Small intestine (tissue), 4 donors: ENCODE data around the gene ACOX1. TPM values are rescaled to one million over a fixed set of nuclear protein-coding genes. Genes with fewer than 3 reads are reported as not detected.

ENCODE experiments used
- polyA plus RNA-seq, 4 donors: library from polyadenylated mRNA; stranded (reverse) in 3 of 4; unstranded in 1 of 4; fragments of 200-250 nt in 3 of 4; fragments of 120-200 nt in 1 of 4; gene quantifications; one replicate each; pipeline versions ENCODE4 v1.2.1 to v1.2.3, GENCODE V29; 2013
- donor health status: healthy with polysubstance abuse.
- donor health status: Bipolar disorder and iron deficiency.
- donor health status: healthy.

ACOX1 gene
- polyA plus RNA-seq, 4 donors: 20.6 to 111 (median 62.5) TPM

Other genes with a start within 250 kb of the ACOX1 start
- 100 to 1,000 TPM in 1 of 4 donors, 10 to 100 TPM in 3; 43.4 to 116 (median 81.4) TPM for gene GALK1, start 214.0 kb downstream of the ACOX1 start, polyA plus RNA-seq
- gene UNK, start 194.4 kb downstream of the ACOX1 start, polyA plus RNA-seq: 10 to 100 TPM in 3 of 4 donors, 1 to 10 TPM in 1; 8.9 to 34.3 (median 16.3) TPM
- gene UNC13D, start 134.8 kb downstream of the ACOX1 start, polyA plus RNA-seq: 10 to 100 TPM in 2 of 4 donors, 1 to 10 TPM in 2; 8.1 to 40.3 (median 12.6) TPM
- gene WBP2, start 123.8 kb downstream of the ACOX1 start, polyA plus RNA-seq: 100 to 1,000 TPM in 2 of 4 donors, 10 to 100 TPM in 2; 68.4 to 121 (median 99.8) TPM
- gene TRIM47, start 100.6 kb downstream of the ACOX1 start, polyA plus RNA-seq: 10 to 100 TPM in 3 of 4 donors, 1 to 10 TPM in 1; 4.9 to 63.3 (median 43.8) TPM
- gene TRIM65, start 82.2 kb downstream of the ACOX1 start, polyA plus RNA-seq: 10 to 100 TPM in 2 of 4 donors, 1 to 10 TPM in 2; 6.5 to 17.1 (median 11.3) TPM
- 10 to 100 TPM; 56.9 to 93.5 (median 65.1) TPM for gene MRPL38, start 74.3 kb downstream of the ACOX1 start, polyA plus RNA-seq
- gene FBF1, start 38.1 kb downstream of the ACOX1 start, polyA plus RNA-seq: 10 to 100 TPM in 1 of 4 donors, 1 to 10 TPM in 3; 2.2 to 45.7 (median 5.4) TPM
- gene TEN1, start 74 bp upstream of the ACOX1 start, polyA plus RNA-seq: 10 to 100 TPM; 22.8 to 96.6 (median 54.7) TPM
- gene CDK3, start 21.7 kb upstream of the ACOX1 start, polyA plus RNA-seq: 10 to 100 TPM in 3 of 4 donors, 1 to 10 TPM in 1; 7.9 to 82.3 (median 41.7) TPM
- 10 to 100 TPM; 10.7 to 66.4 (median 41.9) TPM for gene EVPL, start 48.1 kb upstream of the ACOX1 start, polyA plus RNA-seq
- gene SRP68, start 93.4 kb upstream of the ACOX1 start, polyA plus RNA-seq: 10 to 100 TPM; 34.0 to 61.5 (median 39.2) TPM
- under 1 TPM in 2 of 4 donors, not detected in 2; 0.25 to 0.54 TPM for gene GALR2, start 95.6 kb upstream of the ACOX1 start, polyA plus RNA-seq
- gene ZACN, start 100.0 kb upstream of the ACOX1 start, polyA plus RNA-seq: 10 to 100 TPM in 1 of 4 donors, 1 to 10 TPM in 2, under 1 TPM in 1; 0.87 to 21.6 (median 2.0) TPM
- 10 to 100 TPM; 47.3 to 88.0 (median 49.7) TPM for gene EXOC7, start 124.6 kb upstream of the ACOX1 start, polyA plus RNA-seq
- gene FOXJ1, start 162.1 kb upstream of the ACOX1 start, polyA plus RNA-seq: under 1 TPM in 3 of 4 donors, not detected in 1; 0.22 to 0.84 (median 0.63) TPM